T-helper 2 cell treated with Interferon-gamma antibody and Interleukin-4, amounts not matched to agents 100 ng/mL and 5 ng/mL, for 36 hours (primary cell): ENCODE results near the gene AZGP1. TPM values are rescaled to one million over a fixed set of nuclear protein-coding genes. Genes with fewer than 3 reads are reported as not detected.
"Not testable (repeated sequence)": the region's sequence is repeated elsewhere in the genome, so short reads cannot be mapped to it uniquely, and the experiment has no call there.

Experiments used
- intact Hi-C: fragments of 100-400 bp; cut with micrococcal nuclease; formaldehyde crosslinking; loops from one replicate; pipeline ENCODE4 v1.15.1; 2023
- total RNA-seq: library from RNA; stranded (reverse); gene quantifications from 2 replicates; pipeline ENCODE4 v1.2.3, GENCODE V29; 2022

The AZGP1 gene
- total RNA-seq, 1 donor from 2014 or later, result not detected

DNA sequence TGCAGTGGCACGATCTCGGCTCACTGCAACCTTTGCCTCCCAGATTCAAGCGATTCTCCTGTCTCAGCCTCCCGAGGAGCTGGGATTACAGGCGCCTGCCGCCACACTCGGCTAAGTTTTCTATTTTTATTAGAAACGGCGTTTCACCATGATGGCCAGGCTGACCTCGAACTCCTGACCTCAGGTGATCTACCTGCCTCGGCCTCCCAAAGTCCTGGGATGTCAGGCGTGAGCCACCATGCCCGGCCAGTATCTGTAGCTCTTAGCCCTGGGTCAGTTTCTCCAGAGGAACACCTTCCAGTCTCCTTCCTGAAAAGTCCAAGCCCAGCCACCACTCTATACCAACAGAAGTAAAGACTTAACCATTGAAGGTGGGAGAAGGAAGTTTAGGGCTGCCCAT is 24.4 kb upstream of the AZGP1 start:
- intact Hi-C loops, result no loop called here

DNA sequence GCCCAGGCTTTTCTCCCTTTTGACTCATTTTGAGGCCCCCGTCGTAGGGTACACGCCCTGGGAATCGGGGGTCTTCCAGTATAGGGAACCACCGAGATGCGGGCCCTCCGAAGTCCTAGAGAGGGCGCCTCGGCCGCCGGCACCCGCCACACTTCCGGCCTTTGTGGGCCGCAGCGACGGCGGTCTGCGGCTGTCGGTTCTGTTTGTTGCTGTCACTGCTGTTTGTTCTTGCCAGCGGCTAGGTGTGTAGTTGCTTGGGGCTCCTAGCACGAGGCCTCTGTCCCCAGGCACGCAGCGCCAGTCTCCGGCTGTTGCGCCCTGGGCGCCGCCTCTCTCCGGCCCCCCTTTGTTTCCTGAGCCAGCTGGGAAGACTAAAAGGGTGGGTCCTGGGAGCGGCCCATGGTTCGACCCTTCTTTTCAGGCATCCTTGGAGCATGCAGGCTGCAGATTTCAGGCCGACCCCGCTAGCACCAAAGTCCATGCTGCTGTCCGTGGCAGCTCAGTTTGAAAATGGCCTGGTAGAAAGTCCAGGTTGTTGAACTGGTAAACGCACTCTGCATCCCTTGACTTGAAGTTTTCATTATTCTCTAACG is 21.8 kb upstream of the AZGP1 start:
- intact Hi-C loops, result loop anchor here (1.0 to 2.0 kb wide), 2 partner anchors 19 to 84 kb away; partner anchors contain the start of gene ZNF3

GRCh38 chr7:99996755-99997544 is 21.1 kb upstream of the AZGP1 start:
- intact Hi-C loops, result loop anchor here (1.0 to 2.0 kb wide), 2 partner anchors 20 to 84 kb away; partner anchors contain the start of gene ZNF3

GRCh38 chr7:99994819-99995218 is 19.0 kb upstream of the AZGP1 start:
- intact Hi-C loops, result loop anchor here (1.0 to 5.0 kb wide), 3 partner anchors 58 to 368 kb away; no protein-coding TSS in a partner anchor

GRCh38 chr7:99992330-99993038 is 16.7 kb upstream of the AZGP1 start:
- intact Hi-C loops, result loop anchor here (5.0 kb wide), 1 partner anchor 365 kb away; no protein-coding TSS in a partner anchor

GRCh38 chr7:99991543-99991942 is 15.7 kb upstream of the AZGP1 start:
- intact Hi-C loops, result loop anchor here (1.0 to 5.0 kb wide), 2 partner anchors 78 to 364 kb away; no protein-coding TSS in a partner anchor

GRCh38 chr7:99990460-99990852 is 14.6 kb upstream of the AZGP1 start:
- intact Hi-C loops, result loop anchor here (5.0 kb wide), 1 partner anchor 363 kb away; no protein-coding TSS in a partner anchor

GRCh38 chr7:99987846-99988245 is 12.0 kb upstream of the AZGP1 start:
- intact Hi-C loops, result no loop called here

GRCh38 chr7:99987306-99987705 is 11.5 kb upstream of the AZGP1 start:
- intact Hi-C loops, result not testable (repeated sequence)

- intact Hi-C loops, result no loop called here
Observed at GRCh38 chr7:99984593-99984992, 8.8 kb upstream of the AZGP1 start.

- intact Hi-C loops, result not testable (repeated sequence)
Observed at GRCh38 chr7:99981066-99981465, 5.2 kb upstream of the AZGP1 start.

DNA sequence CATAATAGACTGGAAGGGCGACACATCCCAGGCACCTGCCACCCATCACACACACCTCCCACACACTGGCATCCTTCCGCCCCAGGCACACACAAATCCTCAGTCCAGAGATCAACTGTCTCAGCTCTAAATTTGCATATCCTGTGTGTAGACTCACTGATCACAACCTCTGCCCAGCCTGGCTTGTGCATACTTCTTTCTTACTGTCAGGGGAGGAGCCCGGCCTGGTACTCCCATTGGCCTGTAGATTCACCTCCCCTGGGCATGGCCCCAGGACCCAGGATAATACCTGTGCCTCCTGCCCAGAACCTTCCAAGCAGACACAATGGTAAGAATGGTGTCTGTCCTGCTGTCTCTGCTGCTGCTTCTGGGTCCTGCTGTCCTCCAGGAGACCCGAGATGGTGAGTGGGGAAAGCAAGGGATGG is 4.6 kb upstream of the AZGP1 start:
- intact Hi-C loops, result not testable (repeated sequence)

- intact Hi-C loops, result not testable (repeated sequence)
Observed at GRCh38 chr7:99979814-99980225, 4.0 kb upstream of the AZGP1 start.

GRCh38 chr7:99976626-99977025 is 795 bp upstream of the AZGP1 start:
- intact Hi-C loops, result no loop called here

DNA sequence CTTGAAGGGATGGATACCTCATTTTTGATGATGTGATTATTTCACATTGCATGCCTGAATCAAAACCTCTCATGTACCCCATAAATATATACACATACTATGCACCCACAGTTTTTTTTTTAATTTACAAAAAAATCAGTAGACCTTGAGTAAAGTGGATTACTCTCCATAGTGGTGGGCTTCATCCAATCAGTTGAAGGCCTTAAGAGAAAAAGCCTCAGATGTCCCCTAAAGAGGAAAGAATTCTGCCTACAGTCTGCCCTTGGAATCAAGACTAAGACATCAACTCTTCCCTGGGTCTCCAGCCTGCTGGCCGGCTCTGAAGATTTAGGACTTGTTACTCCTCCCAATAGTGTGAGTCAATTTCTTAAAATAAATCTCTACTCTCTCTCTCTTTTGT is 1.1 kb downstream of the AZGP1 start:
- intact Hi-C loops, result no loop called here

DNA sequence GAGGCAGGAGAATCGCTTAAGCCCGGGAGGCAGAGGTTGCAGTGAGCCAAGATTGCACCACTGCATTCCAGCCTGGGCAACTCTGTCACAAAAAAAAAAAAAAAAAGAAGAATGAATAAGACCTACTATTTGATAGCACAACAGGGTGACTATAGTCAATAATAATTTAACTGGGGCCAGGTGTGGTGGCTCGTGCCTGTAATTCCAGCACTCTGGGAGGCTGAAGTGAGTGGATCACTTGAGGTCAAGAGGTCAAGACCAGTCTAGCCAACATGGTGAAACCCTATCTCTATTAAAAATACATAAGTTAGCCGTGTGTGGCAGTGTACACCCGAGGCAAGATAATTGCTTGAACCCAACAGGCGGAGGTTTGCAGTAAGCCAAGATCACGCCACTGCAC is 2.0 kb downstream of the AZGP1 start:
- intact Hi-C loops, result not testable (repeated sequence)

- intact Hi-C loops, result no loop called here
Observed at GRCh38 chr7:99971242-99971641, 4.6 kb downstream of the AZGP1 start.

DNA sequence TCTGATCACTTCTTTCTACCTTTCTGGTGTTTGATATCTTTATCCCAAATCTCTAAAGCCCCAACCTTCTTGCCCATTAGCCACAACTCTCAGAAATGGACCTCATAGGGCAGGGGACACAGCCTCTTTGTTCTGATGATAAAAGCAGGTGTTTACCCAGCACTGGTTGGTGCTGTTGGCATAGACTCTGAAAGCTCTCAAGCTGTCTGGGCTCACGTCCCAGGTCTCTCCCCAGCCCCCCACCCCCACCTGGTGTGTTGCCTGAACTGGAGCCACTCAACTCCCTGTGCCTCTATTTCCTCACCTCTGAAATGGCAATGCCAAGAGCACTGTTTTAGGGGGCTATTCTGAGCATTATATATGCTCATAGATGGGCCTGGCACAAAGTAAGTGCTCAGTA is 6.0 kb downstream of the AZGP1 start:
- intact Hi-C loops, result not testable (repeated sequence)

DNA sequence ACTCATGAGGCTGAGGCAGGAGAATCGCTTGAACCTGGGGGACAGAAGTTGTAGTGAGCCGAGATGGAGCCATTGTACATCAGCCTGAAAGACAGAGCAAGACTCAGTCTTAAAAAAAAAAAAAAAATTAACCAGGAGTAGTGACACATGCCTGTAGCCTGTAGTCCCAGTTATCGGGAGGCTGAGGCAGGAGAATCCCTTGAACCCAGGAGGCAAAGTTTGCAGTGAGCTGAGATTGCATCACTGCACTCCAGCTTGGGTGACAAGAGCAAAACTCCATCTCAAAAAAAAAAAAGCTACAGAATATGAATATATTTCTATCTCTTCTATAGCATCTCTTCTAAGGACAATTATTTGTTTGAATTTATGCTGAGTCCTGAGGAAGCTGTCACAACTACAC is 6.5 kb downstream of the AZGP1 start:
- intact Hi-C loops, result no loop called here

DNA sequence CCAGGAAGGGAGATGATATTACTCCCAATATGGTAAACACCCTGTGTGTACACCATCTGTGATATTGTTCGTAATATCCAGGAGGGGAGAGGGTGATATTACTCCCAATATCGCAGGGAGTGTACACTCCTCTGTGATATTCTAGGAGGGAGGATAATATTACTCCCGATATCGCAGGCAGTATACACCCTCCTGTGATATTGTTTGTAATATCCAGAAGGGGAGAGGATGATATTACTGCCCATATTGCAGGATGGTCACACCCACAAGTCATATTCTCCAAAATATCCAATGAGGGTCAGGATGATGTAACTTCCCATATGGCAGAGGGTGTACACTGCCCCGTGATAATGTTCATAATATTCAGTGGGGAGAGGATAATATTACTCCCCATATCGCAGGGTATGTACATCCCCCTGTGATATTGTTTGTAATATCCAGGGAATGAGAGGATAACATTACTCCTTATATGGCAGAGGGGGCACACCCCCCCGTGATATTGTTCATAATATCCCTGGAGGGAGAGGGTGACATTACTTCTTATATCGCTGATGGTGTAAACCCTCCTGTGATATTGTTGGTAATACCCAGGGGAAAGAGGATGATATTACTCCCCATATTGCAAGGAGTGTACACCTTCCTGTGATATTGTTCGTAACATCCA is 17.1 kb downstream of the AZGP1 start:
- intact Hi-C loops, result no loop called here

DNA sequence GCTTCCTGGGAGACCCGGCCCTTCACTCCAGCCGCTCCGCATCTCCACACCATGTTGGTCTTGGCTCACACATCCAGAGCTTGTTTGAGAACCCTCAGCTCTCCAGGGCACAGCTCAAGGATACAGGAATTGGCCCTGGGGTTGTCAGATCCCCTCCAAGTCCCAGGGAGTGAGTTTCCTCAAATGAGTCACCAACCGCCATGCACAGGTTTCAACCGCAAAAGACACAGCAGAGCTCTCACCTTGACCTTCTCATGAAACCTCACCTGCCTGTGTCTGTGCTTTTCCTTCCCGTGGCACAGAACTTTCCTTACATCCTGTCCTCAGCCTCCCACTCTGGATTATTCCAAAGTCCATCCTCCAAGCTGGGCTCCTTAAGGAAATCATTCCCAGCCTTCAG is 20.6 kb downstream of the AZGP1 start:
- intact Hi-C loops, result no loop called here
